HepG2 (cell line): ENCODE results near the gene MYO5B. TPM values are rescaled to one million over a fixed set of nuclear protein-coding genes. Genes with fewer than 3 reads are reported as not detected.

ENCODE experiments used
- BATF2 ChIP-seq: sonication (generic); formaldehyde crosslinking; IDR thresholded peaks from 2 replicates; pipeline ENCODE4 v1.8.0; 2022; ENCODE audit warnings: mild to moderate bottlenecking, missing genetic modification reagents, moderate library complexity
- BHLHE40 ChIP-seq: IDR thresholded peaks from 2 replicates; pipeline ENCODE4 v1.6.1; 2011; ENCODE audit warnings: low read length, improper control_type of control experiment
- FOXA1 ChIP-seq, 2 experiments: fragments of 450-650 bp in 1 of 2; sonication (generic) in 1 of 2; formaldehyde crosslinking in 1 of 2; IDR thresholded peaks; 2 replicates each; pipeline versions ENCODE4 v1.4.0 to v1.6.1; 2016 to 2020; ENCODE audit warnings: missing genetic modification reagents in 1 of 2
- GMEB2 ChIP-seq: IDR thresholded peaks from 2 replicates; pipeline ENCODE4 v1.6.1; 2016; ENCODE audit warnings: missing biosample characterization, missing genetic modification reagents, low read depth
- GPN1 ChIP-seq: sonication (generic); formaldehyde crosslinking; IDR thresholded peaks from 2 replicates; pipeline ENCODE4 v1.5.1; 2020; ENCODE audit warnings: missing genetic modification reagents, borderline replicate concordance
- HOXA3 ChIP-seq: sonication (generic); formaldehyde crosslinking; IDR thresholded peaks from 2 replicates; pipeline ENCODE4 v1.5.0; 2020; ENCODE audit warnings: missing genetic modification reagents
- IKZF1 ChIP-seq: fragments of 450-650 bp; IDR thresholded peaks from 2 replicates; pipeline ENCODE4 v1.7.1; 2016
- NFE2L2 ChIP-seq: fragments of 150-350 bp; IDR thresholded peaks from 2 replicates; pipeline ENCODE4 v1.6.1; 2014; ENCODE audit warnings: low read length
- NR2C2 ChIP-seq: sonication (generic); formaldehyde crosslinking; IDR thresholded peaks from 2 replicates; pipeline ENCODE4 v1.4.0; 2020; ENCODE audit warnings: missing genetic modification reagents, mild to moderate bottlenecking, moderate library complexity, borderline replicate concordance
- PCBP2 ChIP-seq: fragments of 200-400 bp; formaldehyde crosslinking; optimal IDR thresholded peaks from 2 replicates; pipeline ENCODE3; 2018; ENCODE audit warnings: low read length, low read depth; ENCODE audit not compliant: poor library complexity, severe bottlenecking
- RARA ChIP-seq: IDR thresholded peaks from 2 replicates; pipeline ENCODE4 v1.6.1; 2016; ENCODE audit warnings: missing genetic modification reagents, missing compliant biosample characterization
- RORA ChIP-seq: sonication (generic); formaldehyde crosslinking; IDR thresholded peaks from 2 replicates; pipeline ENCODE4 v1.5.0; 2020; ENCODE audit warnings: mild to moderate bottlenecking, missing genetic modification reagents, moderate library complexity
- SNAPC2 ChIP-seq: sonication (generic); formaldehyde crosslinking; IDR thresholded peaks from 2 replicates; pipeline ENCODE4 v1.8.1; 2022; ENCODE audit warnings: mild to moderate bottlenecking, missing genetic modification reagents
- ZBTB10 ChIP-seq: sonication (generic); formaldehyde crosslinking; IDR thresholded peaks from 2 replicates; pipeline ENCODE4 v1.4.0; 2020; ENCODE audit warnings: missing genetic modification reagents, borderline replicate concordance
- ZNF501 ChIP-seq: sonication (generic); formaldehyde crosslinking; IDR thresholded peaks from 2 replicates; pipeline ENCODE4 v1.5.1; 2020; ENCODE audit warnings: mild to moderate bottlenecking, moderate library complexity, missing genetic modification reagents
- ZNF552 ChIP-seq: sonication (generic); formaldehyde crosslinking; IDR thresholded peaks from 2 replicates; pipeline ENCODE4 v1.9.0; 2022; ENCODE audit warnings: missing genetic modification reagents, mild to moderate bottlenecking, borderline replicate concordance
- ZNF597 ChIP-seq: sonication (generic); formaldehyde crosslinking; IDR thresholded peaks from 2 replicates; pipeline ENCODE4 v1.5.0; 2020; ENCODE audit warnings: missing genetic modification reagents
- ZNF790 ChIP-seq: sonication (generic); formaldehyde crosslinking; IDR thresholded peaks from 2 replicates; pipeline ENCODE4 v1.8.0; 2022; ENCODE audit warnings: missing genetic modification reagents, mild to moderate bottlenecking, borderline replicate concordance
- ZNF850 ChIP-seq: sonication (generic); formaldehyde crosslinking; conservative IDR thresholded peaks from 2 replicates; pipeline ENCODE4 v1.9.0; 2021; ENCODE audit warnings: mild to moderate bottlenecking, missing genetic modification reagents
- polyA plus RNA-seq, 8 experiments: library from polyadenylated mRNA; depleted of rRNA in 3 of 8; stranded (reverse) in 7 of 8; unstranded in 1 of 8; fragments of >200 nt; fragmentation: Illumina TruSeq in 4 of 8; extraction: Trizol in 4 of 8; gene quantifications; 2 replicates each; pipeline versions ENCODE4 v1.2.1 to v1.2.3, GENCODE V29; 2011 to 2016; ENCODE audit warnings: low read depth in 4 of 8, missing spikeins in 1 of 8, mixed read lengths in 1 of 8; ENCODE audit not compliant: insufficient read depth in 1 of 8
- total RNA-seq, 5 experiments: library from RNA; depleted of rRNA; stranded (reverse); fragments of >200 nt; fragmentation: Illumina TruSeq; extraction: Trizol; gene quantifications; 2 replicates each; pipeline ENCODE4 v1.2.3, GENCODE V29; 2016; ENCODE audit warnings: low read depth in 1 of 5
- TF ChIP-seq, protein P1 (sequence below): fragments of 450-650 bp; IDR thresholded peaks from 2 replicates; pipeline ENCODE4 v1.6.1; 2017; ENCODE audit warnings: mild to moderate bottlenecking

Gene MYO5B
- total and polyA plus RNA-seq, 2 of the 13 experiments (the other 11 are each of a cell fraction or from before 2014, with no cell fraction given) = 13.1 to 24.0 TPM

GRCh38 chr18:50090370-50091312, 104.3 kb downstream of the MYO5B start (continued):
- TF ChIP-seq ZNF850 (CRISPR knock-in tag) = no peak
- no peak for TF ChIP-seq NR2C2 (CRISPR knock-in tag)
- no peak for TF ChIP-seq GMEB2
- no peak for TF ChIP-seq ZBTB10 (CRISPR knock-in tag)
- no peak for TF ChIP-seq PCBP2
- TF ChIP-seq ZNF552 = no peak
- no peak for TF ChIP-seq BATF2 (CRISPR knock-in tag)
- no peak for TF ChIP-seq GPN1 (CRISPR knock-in tag)
- TF ChIP-seq BHLHE40 = no peak
- TF ChIP-seq NFE2L2 = no peak
- no peak for TF ChIP-seq RARA
- TF ChIP-seq IKZF1 = no peak
- TF ChIP-seq ZNF790 = no peak
- no peak for TF ChIP-seq ZNF501 (CRISPR knock-in tag)
- TF ChIP-seq RORA (CRISPR knock-in tag) = no peak
- no peak for TF ChIP-seq SNAPC2 (CRISPR knock-in tag)
- TF ChIP-seq ZNF597 (CRISPR knock-in tag) = no peak
- TF ChIP-seq FOXA1 (IDR thresholded peaks at IDR 0.05) = no peak
- peak; percentile 65; the same call in 1 of the 2 replicates for TF ChIP-seq FOXA1 (CRISPR knock-in tag; IDR thresholded peaks at IDR 0.05)
- TF ChIP-seq HOXA3 = no peak; the same call in 1 of the 2 replicates
- TF ChIP-seq, protein P1, sequence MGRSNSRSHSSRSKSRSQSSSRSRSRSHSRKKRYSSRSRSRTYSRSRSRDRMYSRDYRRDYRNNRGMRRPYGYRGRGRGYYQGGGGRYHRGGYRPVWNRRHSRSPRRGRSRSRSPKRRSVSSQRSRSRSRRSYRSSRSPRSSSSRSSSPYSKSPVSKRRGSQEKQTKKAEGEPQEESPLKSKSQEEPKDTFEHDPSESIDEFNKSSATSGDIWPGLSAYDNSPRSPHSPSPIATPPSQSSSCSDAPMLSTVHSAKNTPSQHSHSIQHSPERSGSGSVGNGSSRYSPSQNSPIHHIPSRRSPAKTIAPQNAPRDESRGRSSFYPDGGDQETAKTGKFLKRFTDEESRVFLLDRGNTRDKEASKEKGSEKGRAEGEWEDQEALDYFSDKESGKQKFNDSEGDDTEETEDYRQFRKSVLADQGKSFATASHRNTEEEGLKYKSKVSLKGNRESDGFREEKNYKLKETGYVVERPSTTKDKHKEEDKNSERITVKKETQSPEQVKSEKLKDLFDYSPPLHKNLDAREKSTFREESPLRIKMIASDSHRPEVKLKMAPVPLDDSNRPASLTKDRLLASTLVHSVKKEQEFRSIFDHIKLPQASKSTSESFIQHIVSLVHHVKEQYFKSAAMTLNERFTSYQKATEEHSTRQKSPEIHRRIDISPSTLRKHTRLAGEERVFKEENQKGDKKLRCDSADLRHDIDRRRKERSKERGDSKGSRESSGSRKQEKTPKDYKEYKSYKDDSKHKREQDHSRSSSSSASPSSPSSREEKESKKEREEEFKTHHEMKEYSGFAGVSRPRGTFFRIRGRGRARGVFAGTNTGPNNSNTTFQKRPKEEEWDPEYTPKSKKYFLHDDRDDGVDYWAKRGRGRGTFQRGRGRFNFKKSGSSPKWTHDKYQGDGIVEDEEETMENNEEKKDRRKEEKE = no peak
